GM12872 (cell line): Measurements from ENCODE around the gene RUSC2.

Source experiments
- TF ChIP-seq, protein P1 (sequence below): IDR thresholded peaks from 3 replicates; pipeline ENCODE4 v1.5.1; 2011; ENCODE audit warnings: low read depth, mild to moderate bottlenecking, low read length, moderate library complexity; ENCODE audit not compliant: insufficient read depth

Gene RUSC2

DNA sequence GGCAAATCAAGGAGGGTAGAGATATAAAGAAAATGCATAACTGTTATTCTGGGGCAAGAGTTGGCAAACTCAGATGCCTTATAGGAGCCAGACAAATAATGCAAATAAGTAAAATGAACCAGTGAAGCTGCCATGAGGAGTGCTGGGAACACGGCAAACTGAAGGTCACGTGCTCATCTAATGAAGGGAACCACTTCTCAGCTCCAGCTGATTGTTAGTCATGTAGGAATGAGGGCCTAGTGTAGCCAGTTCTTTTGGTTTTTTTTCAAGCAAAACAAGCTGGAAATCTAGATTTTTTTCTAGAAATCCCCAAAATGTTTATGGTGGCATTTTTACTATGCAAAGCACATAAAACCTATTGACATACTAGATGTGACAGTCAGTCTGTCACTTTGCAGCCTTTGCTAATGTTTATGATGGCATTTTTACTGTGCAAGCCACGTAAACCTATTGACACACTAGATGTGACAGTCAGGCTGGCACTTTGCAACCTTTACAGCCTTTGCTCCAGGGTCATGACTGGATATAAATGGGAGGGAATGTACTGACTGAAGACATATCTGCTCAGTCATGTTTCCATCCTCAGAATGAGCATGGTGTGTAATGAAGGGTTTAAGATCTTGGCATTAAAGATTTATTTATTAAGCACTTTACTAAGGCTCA, 39.4 kb downstream of the RUSC2 start:
- TF ChIP-seq, protein P1, sequence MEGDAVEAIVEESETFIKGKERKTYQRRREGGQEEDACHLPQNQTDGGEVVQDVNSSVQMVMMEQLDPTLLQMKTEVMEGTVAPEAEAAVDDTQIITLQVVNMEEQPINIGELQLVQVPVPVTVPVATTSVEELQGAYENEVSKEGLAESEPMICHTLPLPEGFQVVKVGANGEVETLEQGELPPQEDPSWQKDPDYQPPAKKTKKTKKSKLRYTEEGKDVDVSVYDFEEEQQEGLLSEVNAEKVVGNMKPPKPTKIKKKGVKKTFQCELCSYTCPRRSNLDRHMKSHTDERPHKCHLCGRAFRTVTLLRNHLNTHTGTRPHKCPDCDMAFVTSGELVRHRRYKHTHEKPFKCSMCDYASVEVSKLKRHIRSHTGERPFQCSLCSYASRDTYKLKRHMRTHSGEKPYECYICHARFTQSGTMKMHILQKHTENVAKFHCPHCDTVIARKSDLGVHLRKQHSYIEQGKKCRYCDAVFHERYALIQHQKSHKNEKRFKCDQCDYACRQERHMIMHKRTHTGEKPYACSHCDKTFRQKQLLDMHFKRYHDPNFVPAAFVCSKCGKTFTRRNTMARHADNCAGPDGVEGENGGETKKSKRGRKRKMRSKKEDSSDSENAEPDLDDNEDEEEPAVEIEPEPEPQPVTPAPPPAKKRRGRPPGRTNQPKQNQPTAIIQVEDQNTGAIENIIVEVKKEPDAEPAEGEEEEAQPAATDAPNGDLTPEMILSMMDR: no peak

DNA sequence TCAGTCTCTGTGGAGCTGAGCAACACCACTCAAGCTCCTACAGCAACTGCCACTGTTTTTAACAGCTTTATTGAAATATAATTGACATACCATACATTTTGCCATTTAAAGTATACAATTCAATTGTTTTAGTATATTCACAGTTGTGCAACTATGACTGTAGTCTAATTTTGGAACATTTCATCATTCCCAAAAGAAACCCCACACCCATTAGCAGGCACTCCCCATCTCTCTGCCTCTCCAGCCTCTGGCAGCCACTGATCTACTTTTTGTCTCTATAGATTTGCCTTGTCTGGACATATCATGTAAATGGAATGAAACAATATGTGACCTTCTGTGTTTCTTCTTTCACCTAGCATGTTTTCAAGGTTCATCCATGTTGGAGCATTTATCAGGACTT, 43.5 kb downstream of the RUSC2 start:
- TF ChIP-seq, protein P1: no peak

DNA sequence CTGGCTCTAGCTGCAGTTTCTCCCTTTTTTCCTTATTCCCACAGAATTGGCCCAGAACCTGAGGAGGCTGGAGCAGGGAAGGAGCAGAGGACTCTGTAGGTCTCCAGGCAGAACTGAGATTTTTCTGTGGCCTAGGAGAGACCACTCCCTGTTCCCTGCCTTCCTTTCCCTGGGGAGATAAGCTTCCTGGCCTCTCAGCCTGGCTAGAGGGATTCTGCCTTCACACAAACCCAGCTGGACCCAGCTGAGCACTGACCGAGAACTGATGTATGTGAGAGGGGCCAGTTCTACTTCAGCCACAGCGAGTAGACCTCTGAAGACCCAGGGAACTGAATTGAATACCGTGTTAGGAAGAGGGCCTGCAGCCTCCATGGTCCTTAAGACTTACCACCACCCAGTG, 48.0 kb downstream of the RUSC2 start:
- TF ChIP-seq, protein P1: no peak

DNA sequence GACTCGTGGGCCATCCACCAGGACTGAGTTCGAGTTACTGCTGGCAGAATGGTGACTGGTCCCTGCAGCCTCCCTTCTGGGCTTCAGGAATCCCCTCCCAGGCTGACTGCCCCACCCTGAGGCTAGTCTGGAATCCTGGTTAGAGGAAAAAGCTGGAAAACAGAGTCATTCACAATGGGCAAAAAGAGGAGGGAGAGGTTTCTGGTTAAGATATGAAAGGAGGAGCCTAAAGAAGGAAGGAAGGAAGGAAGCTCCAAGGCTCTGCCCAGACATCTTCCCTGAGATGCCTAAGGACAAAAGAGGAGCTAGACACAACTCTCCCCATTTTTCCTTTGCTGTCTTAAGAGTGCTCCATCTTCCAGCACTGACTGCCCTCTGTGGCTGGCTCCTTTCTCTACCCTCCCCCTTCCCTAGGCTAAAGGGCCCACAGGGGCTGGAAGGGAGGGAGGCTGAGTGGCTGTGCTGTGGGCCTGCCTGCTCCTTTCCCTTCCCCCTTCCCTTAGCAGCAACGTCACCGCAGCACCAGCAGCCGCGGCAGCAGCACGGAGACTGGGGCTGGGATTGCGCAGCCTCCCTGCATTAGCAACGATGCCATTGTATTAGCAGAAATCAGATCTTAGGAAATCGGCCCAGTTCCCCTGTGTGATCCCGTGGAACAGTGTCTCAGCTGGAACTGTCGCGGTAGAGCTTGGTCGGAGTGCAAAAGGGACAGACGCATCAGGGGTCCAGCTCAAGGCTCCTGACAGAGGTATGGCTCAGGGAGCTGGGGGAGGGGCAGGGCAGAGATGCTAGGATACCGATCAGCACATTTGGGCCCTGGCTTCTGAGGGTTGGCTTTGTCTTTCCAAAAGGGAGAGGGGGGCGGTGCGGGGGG, 48.7 kb downstream of the RUSC2 start:
- TF ChIP-seq, protein P1: no peak
